ACHN (cell line): ENCODE measurements around the gene PAFAH1B1.
"Not testable (repeated sequence)": the region's sequence is repeated elsewhere in the genome, so short reads cannot be mapped to it uniquely, and the experiment has no call there.

Experiments used
- DNase-seq: peaks from one replicate; pipeline ENCODE4 v3.0.0-alpha.2; 2015
- in situ Hi-C: cut with HindIII; loops from 2 replicates; pipeline ENCODE4 v1.10.0; 2017; ENCODE audit warnings: low sequenced_read_pairs, low pct_ligation_motif_present, low pct_unique_long_range_greater_than_20kb

The PAFAH1B1 gene

DNA sequence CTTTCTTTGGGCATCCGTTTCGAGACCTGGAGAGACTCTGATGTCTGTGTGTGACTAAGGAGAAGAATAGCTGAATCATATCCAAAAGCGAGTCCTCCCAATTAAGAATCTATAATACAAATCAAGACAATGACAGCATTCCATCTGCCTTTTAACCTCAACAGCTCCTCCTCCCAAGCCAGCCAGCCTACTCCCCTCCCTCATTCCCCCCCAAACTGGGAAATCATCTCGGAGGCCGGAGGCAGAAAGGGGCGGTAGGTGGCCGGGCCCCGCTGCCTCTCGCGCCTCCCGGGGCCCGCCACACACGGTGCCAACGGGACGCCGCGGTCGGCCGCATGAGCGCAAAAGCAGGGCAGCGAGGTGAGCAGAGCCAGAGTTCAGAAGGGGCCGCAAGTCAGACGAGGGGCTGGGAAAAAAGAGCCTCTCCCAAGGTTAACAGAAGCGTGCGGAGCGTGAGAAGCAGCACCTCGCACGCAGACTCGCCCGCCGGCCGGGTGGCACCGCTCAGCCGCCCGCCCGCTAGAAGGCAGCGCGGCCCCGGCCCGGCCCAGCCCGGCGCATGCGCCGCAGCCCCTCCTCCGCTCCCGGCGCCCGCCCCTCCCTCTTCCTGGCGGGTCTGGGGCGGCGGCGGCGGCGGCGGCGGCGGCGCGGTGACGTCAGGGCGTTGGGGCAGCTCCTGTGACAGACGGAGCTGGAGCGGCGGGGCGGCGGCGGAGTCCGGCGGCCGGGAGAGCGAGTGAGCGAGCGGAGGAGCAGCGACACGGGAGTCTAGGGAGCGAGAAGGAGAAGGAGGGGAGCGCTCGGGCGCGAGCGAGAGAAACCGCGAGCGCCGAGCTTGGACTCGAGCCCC, at the start of gene PAFAH1B1:
Gene PAFAH1B1 (plus strand): TSS at position 684 of the 850 bp plus-strand sequence. CDS start 44,635 bp downstream, outside the sequence.
- DNase-seq, result peak; percentile 90
- in situ Hi-C loops, result no loop called here

DNA sequence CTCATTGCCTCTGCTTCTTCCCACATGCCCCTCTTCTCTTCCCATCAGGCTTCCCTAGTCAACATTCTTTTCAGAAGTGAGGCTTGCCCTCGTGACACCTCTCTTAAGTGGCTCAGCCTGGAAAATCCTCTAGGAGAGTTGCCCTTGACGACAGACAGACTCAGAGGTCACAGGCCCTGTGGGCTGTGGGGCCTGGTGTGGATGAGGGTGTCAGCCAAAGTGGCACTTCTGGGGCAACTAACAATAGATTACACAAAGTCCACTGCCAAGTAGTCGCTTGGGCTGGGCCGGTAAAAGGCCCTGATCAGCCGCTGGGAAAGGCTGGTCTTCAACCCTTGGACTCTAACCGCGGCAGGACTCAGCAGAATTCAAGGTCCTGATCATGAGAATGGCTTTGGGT, 48.1 kb upstream of the PAFAH1B1 start:
- in situ Hi-C loops, result no loop called here
- DNase-seq, result no peak

DNA sequence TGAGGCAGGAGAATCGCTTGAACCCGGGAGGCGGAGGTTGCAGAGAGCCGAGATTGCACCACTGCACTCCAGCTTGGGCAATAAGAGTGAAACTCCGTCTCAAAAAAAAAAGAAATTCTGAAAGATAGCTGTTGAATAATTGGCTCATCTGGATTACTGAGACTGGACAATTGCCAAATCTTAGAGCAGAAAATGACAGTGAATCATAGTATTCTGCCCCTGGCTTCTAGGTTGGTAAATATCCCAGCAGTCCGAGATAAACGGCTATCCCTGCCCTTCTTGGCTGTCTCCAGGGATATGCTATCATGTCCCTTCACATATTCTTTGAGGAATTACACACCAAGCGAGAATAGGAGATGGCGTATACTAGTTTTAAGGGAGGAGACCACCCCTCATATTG, 46.3 kb upstream of the PAFAH1B1 start:
- DNase-seq, result no peak
- in situ Hi-C loops, result no loop called here

DNA sequence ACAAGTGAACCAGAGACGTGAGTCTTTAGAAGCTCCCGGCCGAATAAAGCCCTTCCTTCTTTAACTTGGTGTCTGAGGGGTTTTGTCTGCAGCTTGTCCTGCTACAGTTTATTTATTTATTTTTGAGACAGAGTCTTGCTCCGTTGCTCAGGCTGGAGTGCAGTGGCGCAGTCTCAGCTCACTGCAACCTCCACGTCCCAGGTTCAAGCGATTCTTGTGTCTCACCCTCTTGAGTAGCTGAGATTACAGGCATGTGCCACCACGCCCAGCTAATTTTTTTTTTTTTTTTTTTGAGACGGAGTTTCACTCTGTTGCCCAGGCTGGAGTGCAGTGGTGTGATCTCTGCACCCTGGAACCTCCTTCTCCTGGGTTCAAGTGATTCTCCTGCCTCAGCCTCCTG, 45.4 kb upstream of the PAFAH1B1 start:
- DNase-seq, in situ Hi-C loops: not testable (repeated sequence)

DNA sequence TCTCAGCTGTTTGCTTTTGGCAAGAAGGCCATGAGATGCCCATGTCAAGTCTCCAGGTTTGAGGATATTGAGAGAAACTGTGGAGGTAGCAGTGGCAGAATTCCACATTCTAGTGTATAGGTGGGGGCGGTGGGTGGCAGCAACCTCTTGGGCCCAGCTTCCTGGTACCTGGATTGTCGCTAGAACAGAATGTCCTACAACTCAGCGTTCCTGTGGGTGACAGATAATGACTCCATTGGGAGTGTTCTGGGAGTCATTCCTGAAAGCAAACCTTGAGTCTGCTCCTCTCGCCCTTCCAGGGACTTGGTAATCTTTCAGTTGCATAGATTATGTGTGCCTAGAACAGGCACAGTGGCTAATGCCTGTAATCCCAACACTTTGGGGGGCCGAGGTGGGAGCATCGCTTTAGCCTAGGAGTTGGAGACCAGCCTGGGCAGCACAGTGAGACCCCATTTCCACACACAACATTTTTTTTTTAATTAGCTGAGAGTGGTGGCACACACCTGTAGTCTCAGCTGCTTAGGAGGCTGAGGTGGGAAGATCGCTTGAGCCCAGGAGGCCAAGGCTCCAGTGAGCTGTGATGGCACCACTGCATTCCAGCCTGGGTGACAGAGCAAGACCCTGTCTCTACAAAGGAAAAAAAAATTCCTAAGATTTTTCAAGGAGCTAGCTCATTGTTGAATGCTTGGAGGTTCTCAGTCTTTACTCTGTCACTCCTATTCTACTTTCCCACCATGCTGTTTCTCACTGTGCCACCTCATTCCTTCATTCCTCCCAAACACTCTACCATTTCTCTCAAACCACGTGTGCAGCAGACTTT, 43.9 kb upstream of the PAFAH1B1 start:
- DNase-seq, result no peak
- in situ Hi-C loops, result no loop called here

DNA sequence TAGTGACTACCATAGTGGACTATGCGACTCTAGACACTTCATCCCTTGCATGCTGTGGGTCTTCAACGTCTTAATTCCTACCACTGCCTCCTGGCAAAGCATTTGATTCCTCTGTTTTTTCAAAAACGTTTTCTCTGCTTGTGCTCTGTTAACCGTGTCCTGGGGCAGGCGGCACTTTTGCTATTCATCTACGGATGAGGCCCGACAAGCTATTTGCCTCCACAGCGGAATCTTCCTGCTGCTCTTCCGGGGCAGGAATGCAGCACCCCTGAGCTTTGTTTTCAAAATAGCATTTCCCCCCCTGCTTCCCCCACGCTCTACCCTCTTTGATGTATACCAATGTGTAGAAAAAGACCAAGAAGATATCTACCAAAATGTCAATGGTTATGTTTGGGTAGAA, 42.0 kb upstream of the PAFAH1B1 start:
- in situ Hi-C loops, result no loop called here
- no peak for DNase-seq

DNA sequence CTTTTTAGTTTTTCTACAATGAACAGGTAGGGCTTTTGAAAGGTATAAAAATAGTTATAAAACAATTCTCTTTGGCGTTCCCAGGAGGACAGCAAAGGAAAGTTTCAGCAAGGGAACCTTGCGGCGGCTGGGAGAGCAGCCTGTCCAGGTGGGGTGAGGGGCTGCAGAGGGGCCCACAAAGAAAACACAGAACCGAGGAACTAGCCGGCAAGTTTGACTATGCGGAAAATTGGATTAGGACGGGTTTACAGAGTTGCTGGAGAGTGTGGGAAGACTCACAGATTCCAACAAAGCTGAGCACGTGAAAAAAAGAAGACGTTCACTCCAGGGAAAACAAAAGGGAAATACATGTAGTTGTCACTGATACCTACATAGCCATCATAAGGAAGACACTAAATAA, 41.5 kb upstream of the PAFAH1B1 start:
- in situ Hi-C loops, result no loop called here
- no peak for DNase-seq

DNA sequence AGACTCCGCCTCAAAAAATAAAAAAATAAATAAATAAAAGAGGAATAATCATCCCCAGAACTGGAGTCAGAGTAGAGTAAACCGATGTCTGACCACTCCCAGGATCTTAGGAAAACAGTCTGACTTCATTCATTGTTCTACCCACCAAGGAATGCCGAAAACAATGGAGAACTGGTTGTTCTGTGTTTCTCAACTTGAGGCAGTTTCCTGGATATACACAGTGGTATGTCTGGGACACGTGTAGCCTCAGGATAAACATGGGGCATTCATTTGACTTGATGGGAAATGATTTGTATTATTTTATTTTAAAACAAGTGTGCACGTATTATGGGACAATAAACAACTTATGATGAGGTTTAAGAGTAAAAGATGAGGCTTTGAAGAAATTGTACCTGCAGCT, 32.8 kb upstream of the PAFAH1B1 start:
- in situ Hi-C loops, result no loop called here
- no peak for DNase-seq

DNA sequence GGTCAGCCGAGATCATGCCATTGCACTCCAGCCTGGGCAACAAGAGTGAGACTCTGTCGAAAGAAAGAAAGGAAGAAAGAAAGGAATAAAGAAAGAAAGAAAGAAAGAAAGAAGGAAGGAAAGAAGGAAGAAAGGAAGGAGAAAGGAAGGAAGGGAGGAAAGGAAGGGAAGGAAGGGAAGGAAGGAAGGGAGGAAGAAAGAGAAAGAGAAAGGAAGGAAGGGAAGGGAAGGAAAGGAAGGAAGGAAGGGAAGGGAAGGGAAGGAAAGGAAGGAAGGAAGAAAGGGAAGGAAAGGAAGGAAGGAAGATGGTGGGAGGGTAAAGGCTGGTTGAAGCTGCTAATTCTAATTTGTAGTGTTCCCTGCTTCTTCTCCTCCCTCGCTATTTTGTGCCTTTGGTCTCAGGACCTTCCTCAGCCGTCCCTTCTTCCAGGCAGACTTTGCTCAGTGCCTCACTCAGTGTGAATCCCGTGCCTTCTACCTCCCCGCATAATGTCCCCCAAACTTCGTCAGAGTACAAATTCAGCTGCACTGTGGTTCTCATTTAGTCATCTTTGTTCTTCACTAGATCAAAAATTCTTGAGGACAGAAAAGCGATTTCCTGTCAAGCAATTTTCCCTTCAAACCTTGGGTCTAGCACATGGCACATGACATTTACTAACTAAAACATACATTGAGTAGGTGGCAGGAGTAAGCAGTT, 31.1 kb upstream of the PAFAH1B1 start:
- in situ Hi-C loops, result no loop called here
- DNase-seq, result no peak

DNA sequence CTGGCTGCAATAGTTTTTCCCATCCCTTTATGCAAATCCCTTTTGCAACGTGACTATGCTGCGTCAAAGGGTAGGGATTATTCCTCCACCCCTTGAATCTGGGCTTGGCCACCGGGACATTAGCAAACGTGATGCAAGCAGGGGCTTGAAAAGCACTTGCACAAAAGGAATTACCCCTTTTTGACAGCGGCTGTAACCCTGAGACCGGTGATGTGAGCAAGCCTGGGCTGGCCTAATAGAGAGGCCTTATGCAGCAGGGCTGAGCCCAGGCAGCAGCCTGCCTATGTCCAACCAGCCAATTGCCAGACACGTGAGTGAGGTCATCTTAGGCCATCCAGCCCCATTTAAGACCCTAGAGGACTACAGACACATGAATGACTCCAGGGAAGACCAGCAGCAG, 30.4 kb upstream of the PAFAH1B1 start:
- no peak for DNase-seq
- in situ Hi-C loops, result no loop called here

DNA sequence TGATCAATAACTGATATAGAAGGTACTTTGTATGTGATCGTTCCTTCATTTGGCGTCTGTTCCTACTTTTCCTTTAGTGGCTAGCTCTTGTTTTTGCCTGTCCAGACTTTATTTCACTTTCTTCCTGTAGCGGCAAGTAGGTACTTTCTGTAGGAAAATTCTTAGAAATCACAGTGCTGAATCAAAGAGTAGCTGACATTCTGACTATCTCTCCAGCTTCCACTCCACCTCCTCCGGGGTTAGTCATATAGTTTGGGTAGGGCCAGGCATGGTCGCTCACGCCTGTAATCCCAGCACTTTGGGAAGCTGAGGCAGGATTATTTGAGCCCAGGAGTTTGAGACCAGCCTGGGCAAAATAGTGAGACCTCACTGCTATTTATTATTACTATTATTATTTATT, 29.9 kb upstream of the PAFAH1B1 start:
- no peak for DNase-seq

DNA sequence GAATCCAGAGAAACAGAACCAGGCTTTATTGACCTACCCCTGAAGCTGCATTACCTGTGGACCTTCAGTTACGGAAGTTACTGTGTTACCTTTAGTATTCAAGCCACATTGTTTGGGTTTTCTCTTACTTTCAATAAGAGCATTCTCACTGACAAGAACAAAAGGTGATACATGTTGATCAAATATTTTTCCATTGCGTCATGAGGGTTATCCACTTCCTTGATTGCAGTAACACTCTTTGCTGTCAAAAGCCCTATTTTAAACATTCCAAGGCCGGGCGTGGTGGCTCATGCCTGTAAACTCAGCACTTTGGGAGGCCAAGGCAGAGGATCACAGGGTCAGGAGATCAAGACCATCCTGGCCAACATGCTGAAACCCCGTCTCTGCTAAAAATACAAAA, 28.6 kb upstream of the PAFAH1B1 start:
- no peak for DNase-seq
- in situ Hi-C loops, result no loop called here

More for the DNA sequence above, 29.9 kb upstream of the PAFAH1B1 start:
- in situ Hi-C loops, result no loop called here

DNA sequence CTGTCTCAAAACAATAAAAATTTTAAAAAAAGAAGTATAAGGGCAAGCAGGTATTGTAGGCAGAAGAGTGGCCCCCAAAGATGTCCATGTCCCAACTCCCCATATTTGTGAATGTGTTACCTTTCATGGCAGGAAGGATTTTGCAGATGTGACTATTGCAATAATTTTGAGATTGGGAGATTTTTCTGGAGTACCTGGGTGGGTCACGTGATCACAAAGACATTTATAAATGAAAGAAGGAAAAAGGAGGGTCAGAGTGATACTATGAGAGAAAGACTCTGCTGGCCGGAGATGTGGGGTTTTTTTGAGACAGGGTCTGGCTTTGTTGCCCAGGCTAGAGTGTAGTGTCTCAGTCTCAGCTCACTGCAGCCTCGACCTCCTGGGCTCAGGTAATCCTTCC, 27.4 kb upstream of the PAFAH1B1 start:
- no peak for DNase-seq
- in situ Hi-C loops, result no loop called here

DNA sequence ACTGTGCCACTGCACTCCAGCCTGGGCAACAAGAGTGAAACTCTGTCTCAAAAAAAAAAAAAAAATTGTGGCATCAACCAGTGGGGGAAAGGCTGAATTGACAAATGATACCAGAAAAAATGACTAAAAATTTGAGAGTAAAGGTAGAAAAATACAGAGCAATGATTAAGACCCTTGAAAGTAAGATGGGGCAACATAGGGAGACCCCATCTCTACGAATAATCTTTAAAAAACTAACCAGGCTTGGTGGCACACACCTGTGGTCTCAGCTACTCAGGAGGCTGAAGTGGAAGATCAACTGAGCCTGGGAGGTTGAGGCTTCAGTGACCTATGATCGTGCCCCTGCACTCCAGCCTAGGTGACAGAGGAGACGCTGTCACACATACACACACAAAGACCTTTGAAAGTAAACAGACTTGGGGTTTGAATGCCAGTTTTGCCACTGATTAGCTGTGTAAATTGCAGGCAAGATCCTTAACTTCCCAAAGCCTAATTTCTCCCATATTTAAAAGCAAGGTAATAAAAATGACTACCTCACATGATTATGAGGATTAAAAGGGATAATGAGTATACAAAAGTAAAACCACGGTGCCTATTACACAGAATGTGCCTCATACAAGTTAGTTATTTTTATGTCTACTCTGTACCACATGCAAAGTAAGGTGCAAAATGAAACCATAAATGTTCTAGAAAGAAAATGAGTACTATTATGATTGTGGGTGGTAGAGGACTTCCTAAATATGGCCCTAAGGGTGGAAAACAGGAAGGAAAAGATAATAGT, 21.7 kb upstream of the PAFAH1B1 start:
- in situ Hi-C loops, result no loop called here

DNA sequence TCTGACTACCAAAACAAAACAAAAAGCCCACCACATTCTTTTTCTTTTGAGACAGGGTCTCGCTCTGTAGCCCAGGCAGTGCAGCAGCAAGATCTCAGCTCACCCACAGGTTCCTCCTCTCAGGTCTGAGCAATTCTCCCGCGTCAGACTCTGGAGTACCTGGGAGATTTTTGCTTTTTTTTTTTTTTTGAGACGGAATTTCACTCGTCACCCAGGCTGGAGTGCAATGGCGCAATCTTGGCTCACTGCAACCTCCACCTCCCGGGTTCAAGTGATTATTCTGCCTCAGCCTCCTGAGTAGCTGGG, 21.2 kb upstream of the PAFAH1B1 start:
- DNase-seq, in situ Hi-C loops: not testable (repeated sequence)

More for the DNA sequence above, 21.7 kb upstream of the PAFAH1B1 start:
- no peak for DNase-seq

DNA sequence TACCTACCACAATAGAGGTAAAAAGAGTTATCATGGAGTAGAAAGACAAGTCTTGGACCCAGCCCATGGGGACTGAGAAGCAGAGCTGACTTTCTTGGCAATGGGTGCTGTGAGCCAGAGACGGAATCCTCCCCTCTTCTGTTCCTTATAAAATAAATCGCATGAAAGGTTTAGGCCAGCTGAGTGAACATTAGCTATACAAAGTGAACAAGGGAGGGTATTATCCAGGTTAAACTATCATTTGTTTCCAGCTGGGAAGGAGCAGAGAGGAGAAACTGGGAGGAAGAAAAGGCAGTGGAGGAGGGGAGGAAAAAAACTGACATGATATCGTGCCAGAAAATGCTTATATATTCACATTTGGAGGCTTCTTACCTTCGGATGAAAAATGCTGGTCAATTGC, 13.3 kb upstream of the PAFAH1B1 start:
- DNase-seq, result no peak
- in situ Hi-C loops, result no loop called here

DNA sequence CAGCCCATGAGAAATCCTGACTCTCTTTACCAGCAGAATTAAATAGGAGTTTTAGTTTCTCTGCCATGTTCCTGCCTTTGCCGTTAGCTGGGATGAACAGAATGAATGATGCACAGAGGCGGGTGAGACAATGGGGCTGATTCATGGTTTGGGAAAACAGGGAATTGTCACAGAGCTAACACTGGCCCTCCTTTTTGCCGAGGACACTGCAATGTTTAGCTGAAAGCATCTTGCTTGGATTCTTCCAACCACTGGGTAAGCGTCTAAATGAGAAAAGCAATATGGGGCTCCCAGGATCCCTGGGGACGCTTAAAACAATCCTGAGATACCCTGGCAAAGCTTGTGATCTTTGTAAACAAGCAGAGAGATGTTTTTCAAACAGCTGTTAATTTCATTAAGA, 12.8 kb upstream of the PAFAH1B1 start:
- no peak for DNase-seq

DNA sequence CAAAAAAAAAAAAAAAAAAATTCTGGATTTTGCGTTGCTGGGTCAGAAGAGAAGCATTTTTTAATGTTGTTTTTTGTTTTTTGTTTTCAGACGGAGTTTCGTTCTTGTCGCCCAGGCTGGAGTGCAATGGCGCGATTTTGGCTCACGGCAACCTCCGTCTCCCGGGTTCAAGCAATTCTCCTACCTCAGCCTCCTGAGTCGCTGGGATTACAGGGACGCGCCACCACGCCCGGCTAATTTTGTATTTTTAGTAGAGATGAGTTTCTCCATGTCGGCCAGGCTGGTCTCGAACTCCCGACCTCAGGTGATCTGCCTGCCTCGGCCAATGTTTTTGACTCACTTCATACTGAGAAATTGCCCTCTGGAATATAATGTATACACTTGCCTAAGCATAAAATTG, 11.0 kb upstream of the PAFAH1B1 start:
- in situ Hi-C loops, result no loop called here
- no peak for DNase-seq

More for the DNA sequence above, 12.8 kb upstream of the PAFAH1B1 start:
- in situ Hi-C loops, result no loop called here
